Left renal pelvis (tissue), 4 donors: ENCODE data around the gene GGNBP2. TPM values are rescaled to one million over a fixed set of nuclear protein-coding genes. Genes with fewer than 3 reads are reported as not detected.
"Not testable (repeated sequence)": the region's sequence is repeated elsewhere in the genome, so short reads cannot be mapped to it uniquely, and the experiment has no call there.

Experiments used
- DNase-seq, 4 donors: peaks; one replicate each; pipeline ENCODE4 v3.0.0-alpha.2; 2013; ENCODE audit warnings: low read depth in 4 of 4, low spot score in 3 of 4
- polyA plus RNA-seq, 4 donors: library from polyadenylated mRNA; unstranded; fragments of 120-200 nt; gene quantifications; one replicate each; pipeline ENCODE4 v1.2.1, GENCODE V29; 2013; ENCODE audit not compliant: insufficient read length in 4 of 4

The GGNBP2 gene
- 10 to 100 TPM; 56.3 to 92.5 (median 85.9) TPM for polyA plus RNA-seq

DNA sequence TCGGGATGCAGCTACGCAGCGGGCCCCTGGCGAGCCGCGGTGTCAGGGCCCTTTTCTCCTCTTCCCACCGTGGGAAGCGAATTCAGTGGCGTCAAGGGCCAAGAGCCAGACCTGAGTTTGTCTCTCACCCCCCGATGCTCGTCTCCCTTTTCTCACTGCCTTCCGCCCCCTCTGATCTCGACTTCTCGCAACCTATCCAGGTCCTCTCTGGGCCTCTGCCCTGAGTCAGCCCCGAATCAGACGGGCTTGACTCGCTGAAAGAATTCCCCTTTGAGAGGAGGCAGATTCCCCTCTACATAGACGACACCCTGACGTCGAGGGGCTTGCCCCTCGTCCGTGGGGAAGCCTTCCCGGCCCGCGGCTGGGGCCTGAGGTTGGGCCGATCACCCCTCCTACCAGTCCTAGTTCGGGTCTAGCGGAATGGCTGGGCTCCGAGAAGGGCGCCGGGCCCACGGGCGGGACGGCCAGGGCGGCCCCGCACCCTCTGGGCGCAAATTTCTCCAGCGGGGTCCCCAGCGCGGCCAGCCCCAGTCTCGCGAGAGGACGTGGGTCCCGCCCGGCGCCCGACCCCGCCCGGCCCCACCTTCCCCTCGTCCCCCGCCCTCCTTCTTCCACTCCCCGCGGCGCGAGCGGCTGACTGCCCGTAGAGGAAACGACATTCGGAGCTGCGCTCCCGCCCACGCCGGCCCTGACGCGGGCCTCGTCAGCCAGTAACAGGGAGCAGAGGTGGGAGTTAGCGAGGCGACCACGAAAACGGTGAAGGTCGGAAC is at the start of gene GGNBP2:
Gene GGNBP2, plus strand, starts transcription at position 613 of the 770 bp plus-strand sequence. CDS start 806 bp downstream, outside the sequence.
- peak; percentile 82 to 88 (median 84) for DNase-seq

DNA sequence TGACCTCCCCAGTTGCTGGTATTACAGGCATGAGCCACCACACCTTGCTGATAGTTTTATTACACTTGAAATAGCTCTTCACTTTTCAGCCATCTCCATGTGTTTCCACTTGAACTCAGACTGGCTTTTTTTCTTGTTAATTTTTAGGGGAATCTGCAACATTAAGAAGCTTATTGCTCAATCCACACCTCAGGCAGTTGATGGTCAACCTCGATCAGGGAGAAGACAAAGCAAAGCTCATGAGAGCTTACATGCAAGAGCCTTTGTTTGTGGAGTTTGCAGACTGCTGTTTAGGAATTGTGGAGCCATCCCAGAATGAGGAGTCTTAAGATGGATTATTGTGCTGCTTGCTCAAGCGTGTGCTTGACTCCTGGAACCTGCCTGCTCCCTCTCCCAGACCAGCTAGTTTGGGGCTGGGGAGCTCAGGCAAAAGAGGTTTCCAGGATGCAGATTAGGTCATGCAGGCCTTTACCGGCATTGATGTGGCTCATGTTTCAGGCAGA is 49.6 kb upstream of the GGNBP2 start:
- no peak for DNase-seq

GRCh38 chr17:36496018-36496789 is 48.5 kb upstream of the GGNBP2 start:
- DNase-seq: no peak

- DNase-seq: no peak
Observed at GRCh38 chr17:36498155-36498554, 46.6 kb upstream of the GGNBP2 start.

GRCh38 chr17:36498560-36499300 is 46.0 kb upstream of the GGNBP2 start:
- no peak for DNase-seq

DNA sequence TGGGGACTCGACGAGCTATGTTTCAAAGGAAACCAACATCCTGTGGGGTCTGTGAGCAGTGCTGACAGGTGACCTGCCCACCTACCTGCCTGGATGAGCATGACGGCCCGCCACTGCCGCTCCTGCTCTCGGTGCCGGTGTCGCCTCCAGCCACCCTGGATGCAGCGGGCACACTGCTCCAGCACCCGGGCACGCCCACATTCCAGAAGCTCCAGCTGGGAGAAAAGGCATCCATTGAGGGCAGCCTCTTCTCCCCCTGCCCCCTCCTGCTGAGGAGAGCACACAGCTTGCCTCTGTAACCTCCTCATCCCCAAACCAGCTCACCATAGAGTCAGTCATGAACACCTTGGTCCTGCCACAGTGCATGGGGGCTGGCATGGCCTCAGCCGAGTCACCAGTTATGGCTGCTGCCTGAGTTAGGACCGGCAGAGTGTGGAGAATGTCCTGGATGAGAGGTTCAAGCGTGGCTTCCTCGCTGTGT is 43.9 kb upstream of the GGNBP2 start:
- no peak for DNase-seq

- no peak for DNase-seq
Observed at GRCh38 chr17:36501351-36501750, 43.4 kb upstream of the GGNBP2 start.

DNA sequence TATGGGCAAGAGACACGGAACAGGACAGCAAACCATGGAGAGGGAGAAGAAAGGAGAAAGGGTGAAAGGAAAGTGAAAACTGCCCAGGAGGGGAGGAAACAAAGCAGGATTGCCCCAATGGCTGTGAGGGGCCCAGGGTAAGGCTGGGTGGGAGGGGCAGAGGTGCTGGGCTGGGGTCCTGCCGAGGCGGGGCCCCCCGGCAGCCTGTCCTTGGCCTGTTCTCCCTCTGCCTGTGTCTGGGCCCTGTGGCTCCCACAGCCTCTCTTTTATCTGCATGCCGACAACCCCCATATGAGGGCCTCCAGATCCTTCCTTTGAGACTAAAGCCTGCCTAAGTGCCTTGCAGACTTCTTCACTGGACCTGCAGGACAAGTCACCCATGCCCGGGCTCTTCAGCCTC is 42.8 kb upstream of the GGNBP2 start:
- no peak for DNase-seq

GRCh38 chr17:36503456-36504155 is 41.1 kb upstream of the GGNBP2 start:
- no peak for DNase-seq

DNA sequence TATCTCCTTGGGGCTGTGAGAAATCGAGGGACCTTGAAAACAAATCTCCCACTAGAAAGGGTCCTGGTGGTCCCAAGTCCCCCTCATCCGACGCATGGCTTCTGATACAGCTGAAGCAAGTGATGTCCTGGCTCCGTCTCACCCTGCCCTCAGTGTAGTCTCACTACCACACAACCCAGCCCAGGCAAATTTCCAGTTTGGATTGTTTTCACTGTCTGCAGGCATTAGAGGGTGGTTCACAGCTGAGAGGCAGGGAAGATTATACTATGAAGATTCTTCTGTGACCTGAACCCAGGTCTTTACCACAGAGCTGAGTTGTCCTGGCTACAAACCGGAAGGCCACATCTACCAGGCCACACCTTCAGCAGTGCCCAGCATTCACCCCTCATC is 40.6 kb upstream of the GGNBP2 start:
- no peak for DNase-seq

DNA sequence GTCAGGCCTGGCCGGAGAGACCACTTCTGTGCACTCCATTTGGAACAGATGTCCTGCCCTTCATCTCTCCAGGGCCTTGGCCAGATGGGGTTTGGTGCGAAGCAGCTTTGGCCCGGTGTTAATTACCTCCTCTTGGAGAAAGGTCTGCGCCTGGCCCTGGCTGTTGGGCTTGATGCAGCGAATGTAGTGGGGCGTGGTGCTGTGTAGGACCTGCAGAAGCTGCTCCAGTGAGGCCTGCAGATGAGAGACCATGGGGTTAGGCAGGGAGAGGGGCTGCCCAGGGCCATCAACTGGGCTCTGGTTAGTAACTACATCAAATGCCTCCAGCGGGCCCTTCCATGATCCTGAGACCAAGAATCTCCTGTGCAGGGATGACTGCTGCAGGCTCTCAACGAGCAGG is 39.5 kb upstream of the GGNBP2 start:
- no peak for DNase-seq

DNA sequence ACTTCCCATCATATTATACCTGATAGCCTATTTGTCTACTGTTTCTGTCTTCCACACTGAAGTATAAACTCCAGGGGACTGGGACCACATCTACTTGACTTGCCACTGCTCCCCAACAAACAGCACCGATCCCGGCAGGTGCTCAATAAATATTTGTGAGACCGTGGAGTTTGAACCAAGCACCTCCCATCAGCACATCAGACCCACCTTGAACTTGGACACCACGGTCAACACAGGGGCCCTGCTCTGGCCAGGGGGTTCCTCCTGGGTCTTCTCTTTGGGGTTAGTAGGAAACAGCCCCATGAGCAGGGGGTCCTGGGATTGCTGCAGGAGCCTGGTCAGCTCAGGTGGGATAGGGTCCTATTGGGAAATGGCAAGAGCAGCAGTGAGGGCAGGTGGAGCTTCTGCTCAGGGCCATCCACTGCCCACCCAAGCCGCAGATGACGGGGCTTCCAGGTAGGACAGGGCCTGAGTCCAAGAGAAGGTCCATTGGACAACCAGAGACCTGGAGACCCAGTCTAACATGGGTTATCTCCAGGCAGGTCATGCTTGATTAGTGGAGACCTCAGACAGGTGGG is 38.4 kb upstream of the GGNBP2 start:
- DNase-seq: no peak

GRCh38 chr17:36506831-36507230 is 37.9 kb upstream of the GGNBP2 start:
- DNase-seq: no peak

- no peak for DNase-seq
Observed at GRCh38 chr17:36507266-36507665, 37.5 kb upstream of the GGNBP2 start.

GRCh38 chr17:36508439-36508838 is 36.3 kb upstream of the GGNBP2 start:
- not testable (repeated sequence) for DNase-seq

- DNase-seq: no peak
Observed at GRCh38 chr17:36509272-36509985, 35.3 kb upstream of the GGNBP2 start.

DNA sequence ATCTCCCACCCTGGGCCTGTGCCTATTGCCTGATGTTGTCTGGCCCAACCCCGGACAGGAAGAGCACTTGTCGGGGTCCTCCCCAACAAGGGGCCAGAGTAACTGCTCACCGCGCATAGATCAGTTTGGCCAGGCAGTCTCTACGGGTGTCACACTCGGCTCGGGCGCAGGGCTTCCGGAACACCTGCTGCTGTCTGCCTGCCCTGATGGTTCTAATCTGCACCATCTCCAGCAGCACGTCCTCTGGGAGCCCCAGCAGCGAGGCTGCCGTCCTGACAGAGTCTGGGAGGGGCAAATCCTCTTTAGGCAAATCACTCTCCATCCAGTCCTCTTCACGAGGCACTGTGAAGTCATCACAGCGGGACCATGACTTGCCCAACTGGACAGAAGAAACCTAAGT is 34.1 kb upstream of the GGNBP2 start:
- DNase-seq: no peak

DNA sequence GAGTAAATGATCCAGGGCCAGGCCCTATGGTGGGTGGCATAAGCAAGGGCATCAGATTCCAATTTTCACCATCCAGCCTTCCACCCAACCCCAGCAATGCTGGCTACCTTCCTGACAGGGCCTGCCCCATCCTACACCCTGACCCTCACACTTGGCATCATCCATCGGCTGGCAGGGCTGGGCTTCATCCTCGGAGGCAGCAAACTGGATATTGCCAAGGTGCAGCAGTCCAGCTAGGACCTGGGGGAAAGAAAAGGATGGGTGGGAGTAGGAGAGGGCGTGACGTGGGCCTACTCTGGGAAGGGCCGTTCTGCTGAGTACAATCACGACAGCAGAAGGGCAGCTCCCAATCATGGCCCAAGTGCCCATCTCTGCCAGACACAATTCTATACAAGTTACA is 33.5 kb upstream of the GGNBP2 start:
- no peak for DNase-seq

DNA sequence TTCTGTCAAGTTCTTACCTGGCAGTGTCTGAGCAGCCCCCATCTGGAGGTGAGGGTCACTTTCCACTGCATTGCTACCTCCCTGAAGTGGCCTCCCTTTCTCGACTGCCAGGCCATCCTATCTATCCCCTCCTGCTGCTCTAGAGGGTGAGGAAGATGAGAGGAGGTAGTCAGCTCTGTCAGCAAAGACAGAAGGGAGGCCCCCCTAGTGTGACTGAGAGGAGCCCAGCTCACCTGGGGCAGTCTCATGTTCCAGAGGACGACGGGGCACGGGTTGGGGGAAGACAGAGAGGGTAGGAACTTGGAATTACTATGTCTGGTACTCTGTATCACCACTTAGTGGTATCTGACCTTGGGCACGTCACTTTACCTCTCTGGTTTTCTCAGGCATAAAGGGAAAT is 32.1 kb upstream of the GGNBP2 start:
- DNase-seq: no peak
